ENCODE results near the gene TTLL6. TPM values are rescaled to one million over a fixed set of nuclear protein-coding genes. Genes with fewer than 3 reads are reported as not detected.

Gene TTLL6
- total and polyA plus RNA-seq, 2 of the 8 experiments (the other 6 are each of a cell fraction or from before 2014, with no cell fraction given), result 2.6 to 4.3 TPM

GRCh38 chr17:48850792-48851323 is 33.8 kb upstream of the TTLL6 start:
- no peak for DNase-seq (ENCODE audit: low read depth in 1 of 2, low spot score in 2 of 2)
- Histone ChIP-seq H2BK120ac (replicated peaks; ENCODE audit: low read depth, low read length) (no peak overlapping the region), H4K8ac (ENCODE audit: extremely low read depth, insufficient read depth, low read length) (no peak overlapping the region), H2AK5ac (ENCODE audit: low read depth, low read length) (no peak overlapping the region), H3K79me1 (ENCODE audit: low read depth, low read length) (no peaks in the 10 kb centered on the region), H3K14ac (ENCODE audit: insufficient read length) (no peak overlapping the region), H3K56ac (replicated peaks; ENCODE audit: insufficient read length, low read depth, low read length) (no peak overlapping the region), H3K4me3 (ENCODE audit: extremely low read depth in 1 of 4, insufficient read depth in 2 of 4, low read depth in 3 of 4, low read length in 4 of 4) (no peak overlapping the region), H3K9ac (replicated peaks in 1 of 4; ENCODE audit: extremely low read depth in 1 of 4, low read depth in 3 of 4, low read length in 3 of 4) (no peak overlapping the region), H3K79me2 (ENCODE audit: control insufficient read depth in 1 of 2, insufficient read depth in 2 of 2, low read length in 2 of 2) (no peaks in the 10 kb centered on the region), H2BK12ac (ENCODE audit: low read depth, low read length) (no peak overlapping the region), H3K23me2 (ENCODE audit: low read depth, low read length) (no peaks in the 10 kb centered on the region), H3K36me3 (ENCODE audit: control insufficient read depth in 2 of 4, insufficient read depth in 4 of 4, low read length in 3 of 4) (peaks cover 0 to 8% (median under 1%) of the 10 kb centered on the region in 4 experiments; a peak in 3 of 8 replicates), H3K27me3 (replicated peaks in 1 of 4; ENCODE audit: control insufficient read depth in 3 of 4, extremely low read depth in 1 of 4, insufficient read depth in 3 of 4, low read length in 3 of 4) (no peaks in the 10 kb centered on the region), H3K4me1 (replicated peaks in 1 of 4; ENCODE audit: control insufficient read depth in 3 of 4, insufficient read depth in 4 of 4, low read length in 3 of 4) (no peaks in the 10 kb centered on the region), H2AFZ (ENCODE audit: low read length) (no peak overlapping the region), H2BK5ac (ENCODE audit: low read depth, low read length) (no peak overlapping the region), H4K20me1 (replicated peaks in 1 of 2; ENCODE audit: control insufficient read depth in 1 of 2, insufficient read depth in 2 of 2, low read length in 2 of 2) (no peaks in the 10 kb centered on the region), H3K9me3 (ENCODE audit: insufficient read depth in 2 of 2, low read depth in 1 of 2, low read length in 1 of 2) (no peaks in the 10 kb centered on the region), H2BK20ac (ENCODE audit: low read length) (no peak overlapping the region), H4K91ac (replicated peaks; ENCODE audit: insufficient read length, low read length) (no peak overlapping the region), H3K18ac (ENCODE audit: extremely low read depth, low read length) (no peak overlapping the region), H3K23ac (ENCODE audit: insufficient read length) (no peak overlapping the region), H4K5ac (ENCODE audit: insufficient read length, low read depth, low read length) (no peak overlapping the region), H3K4ac (replicated peaks; ENCODE audit: insufficient read length, low read depth, low read length) (no peak overlapping the region), H2BK15ac (ENCODE audit: low read length) (no peak overlapping the region), H3K27ac (ENCODE audit: low read depth, low read length) (no peak overlapping the region), H3K4me2 (ENCODE audit: insufficient read depth in 1 of 2, low read depth in 2 of 2, low read length in 2 of 2) (no peak overlapping the region)
- CTCF ChIA-PET (ENCODE audit: partially characterized antibody), result interaction anchor here (63.3 to 88.5 kb wide), 2 partner anchors 14 to 19 kb away, joined by 2590 read pairs; partner anchors contain the start of genes ATP5MC1, CALCOCO2 and TTLL6
- no peak for FAIRE-seq
- WGBS, 2 experiments (ENCODE audit: extremely low coverage in 1 of 2, insufficient coverage in 1 of 2, insufficient read length in 1 of 2, insufficient replicate concordance in 2 of 2, low coverage in 1 of 2, low lambda C conversion rate in 2 of 2, missing lambda C conversion rate in 1 of 2), result 97% methylated on average over 4 of the region's 4 CpGs; no CpG with 5 or more reads in 1 of the 2 experiments
- POLR2A ChIA-PET (ENCODE audit: partially characterized antibody), result no interaction called here
- no peak for TF ChIP-seq CBX5 (IDR thresholded peaks at IDR 0.05; ENCODE audit: low read depth, low read length)
- no peak for TF ChIP-seq RBBP5 (IDR thresholded peaks at IDR 0.05; ENCODE audit: borderline replicate concordance, low read depth, low read length)
- TF ChIP-seq SP4 (IDR thresholded peaks at IDR 0.05; ENCODE audit: low read length), result no peak
- TF ChIP-seq PHF8 (conservative IDR thresholded peaks at IDR 0.05; ENCODE audit: low read depth, low read length), result no peak
- no peak for TF ChIP-seq RAD21 (IDR thresholded peaks at IDR 0.05 in 1 of 2, conservative IDR thresholded peaks at IDR 0.05 in 1 of 2; ENCODE audit: low read depth in 2 of 2, low read length in 2 of 2)
- no peak for TF ChIP-seq SIX5 (IDR thresholded peaks at IDR 0.05; ENCODE audit: low read depth, low read length)
- TF ChIP-seq TCF12 (IDR thresholded peaks at IDR 0.05; ENCODE audit: low read depth, low read length), result no peak
- no peak for TF ChIP-seq BRCA1 (IDR thresholded peaks at IDR 0.05; ENCODE audit: low read depth, low read length)
- TF ChIP-seq KDM5A (IDR thresholded peaks at IDR 0.05; ENCODE audit: low read length), result no peak
- TF ChIP-seq ASH2L (IDR thresholded peaks at IDR 0.05; ENCODE audit: low read length), result no peak
- TF ChIP-seq RXRA (IDR thresholded peaks at IDR 0.05; ENCODE audit: insufficient read depth, low read depth, low read length), result no peak
- TF ChIP-seq GABPA (IDR thresholded peaks at IDR 0.05; ENCODE audit: borderline replicate concordance, insufficient read depth, low read length), result no peak
- TF ChIP-seq HDAC2 (IDR thresholded peaks at IDR 0.05; ENCODE audit: borderline replicate concordance in 1 of 2, low read depth in 2 of 2, low read length in 2 of 2), result no peak
- no peak for TF ChIP-seq SRF (IDR thresholded peaks at IDR 0.05; ENCODE audit: low read depth, low read length)
